ENCODE measurements around the gene LEFTY1.

LEFTY1 gene

DNA sequence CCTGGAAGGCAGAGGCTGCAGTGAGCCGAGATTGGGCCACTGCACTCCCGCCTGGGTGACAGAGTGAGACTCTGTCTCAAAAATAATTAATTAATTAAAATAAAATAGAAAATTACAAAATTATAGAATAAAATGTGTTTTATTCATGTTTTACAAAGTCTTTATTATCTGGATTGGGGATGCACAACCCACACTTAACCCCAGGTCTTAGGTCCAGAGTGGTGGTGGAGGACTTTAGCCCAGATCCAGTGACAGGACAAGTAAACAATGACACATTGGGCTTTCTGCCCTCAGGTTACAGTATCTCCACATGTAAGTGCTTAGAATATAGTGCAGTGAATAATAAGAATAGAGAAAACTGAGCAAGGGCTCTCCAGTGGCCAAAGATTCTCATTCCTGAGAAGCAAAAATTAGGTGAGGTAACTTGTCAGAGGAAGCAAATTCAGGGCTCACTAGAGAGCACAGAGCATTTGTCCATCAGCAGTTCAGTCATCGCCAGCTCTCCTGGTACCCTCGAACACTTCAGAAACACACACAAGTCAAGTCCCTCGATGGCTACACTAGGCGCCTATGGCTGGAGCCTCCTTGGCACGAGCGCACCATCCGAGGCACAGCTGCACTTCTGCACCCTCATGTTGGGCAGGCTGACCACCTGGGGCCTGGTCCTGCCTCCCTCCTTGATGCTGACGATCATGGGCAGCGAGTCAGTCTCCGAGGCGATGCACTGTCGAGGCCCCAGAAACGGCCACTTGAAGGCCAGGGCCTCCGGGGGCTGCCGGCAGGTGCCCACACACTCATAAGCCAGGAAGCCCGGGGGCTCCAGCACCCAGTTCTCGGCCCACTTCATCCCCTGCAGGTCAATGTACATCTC, 2.6 kb downstream of the LEFTY1 start:
- no peak for TF ChIP-seq GATA2 (IDR thresholded peaks at IDR 0.05; ENCODE audit: low read depth, low read length)
- TF ChIP-seq GATA3 (IDR thresholded peaks at IDR 0.05; ENCODE audit: low read depth, low read length): no peak

- TF ChIP-seq GATA2 (IDR thresholded peaks at IDR 0.05; ENCODE audit: low read depth, low read length) (no peak), GATA3 (IDR thresholded peaks at IDR 0.05; ENCODE audit: low read depth, low read length) (no peak)
Observed at GRCh38 chr1:225885336-225885735, 3.6 kb downstream of the LEFTY1 start.

DNA sequence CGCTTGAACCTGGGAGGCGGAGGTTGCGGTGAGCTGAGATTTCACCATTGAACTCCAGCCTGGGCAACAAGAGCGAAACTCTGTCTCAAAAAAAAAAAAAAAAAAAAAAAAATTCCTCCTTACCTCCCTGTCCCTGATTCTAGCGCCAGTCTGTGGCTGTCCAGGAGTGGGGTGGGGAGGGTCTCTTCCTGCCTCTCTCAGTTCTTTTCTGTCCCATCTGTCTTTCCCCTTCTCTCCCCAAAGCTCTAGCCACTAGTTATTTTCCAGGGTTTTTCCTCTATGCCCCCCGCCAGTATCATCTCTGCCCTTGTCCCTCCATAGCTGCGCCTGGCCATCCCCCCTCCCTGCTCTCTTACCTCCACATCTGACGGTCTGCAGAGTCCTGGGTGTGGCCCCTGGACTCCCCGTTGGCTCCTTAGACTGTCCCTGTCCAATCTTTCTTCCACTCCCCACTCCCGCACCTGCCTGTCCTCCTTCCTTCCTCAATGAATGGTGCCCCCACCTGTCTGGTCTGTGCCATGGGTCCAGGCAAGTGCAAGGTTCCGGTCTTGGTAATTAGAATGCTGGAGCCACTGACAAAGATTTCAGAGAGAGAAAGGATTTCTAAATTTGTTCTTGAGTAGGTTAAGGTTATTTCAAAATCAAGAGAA, 5.2 kb downstream of the LEFTY1 start:
- no peak for TF ChIP-seq GATA2 (IDR thresholded peaks at IDR 0.05; ENCODE audit: low read depth, low read length)
- no peak for TF ChIP-seq GATA3 (IDR thresholded peaks at IDR 0.05; ENCODE audit: low read depth, low read length)

- TF ChIP-seq GATA2 (IDR thresholded peaks at IDR 0.05; ENCODE audit: low read depth, low read length) (no peak), GATA3 (IDR thresholded peaks at IDR 0.05; ENCODE audit: low read depth, low read length) (no peak)
Observed at GRCh38 chr1:225882694-225883615, 6.0 kb downstream of the LEFTY1 start.

DNA sequence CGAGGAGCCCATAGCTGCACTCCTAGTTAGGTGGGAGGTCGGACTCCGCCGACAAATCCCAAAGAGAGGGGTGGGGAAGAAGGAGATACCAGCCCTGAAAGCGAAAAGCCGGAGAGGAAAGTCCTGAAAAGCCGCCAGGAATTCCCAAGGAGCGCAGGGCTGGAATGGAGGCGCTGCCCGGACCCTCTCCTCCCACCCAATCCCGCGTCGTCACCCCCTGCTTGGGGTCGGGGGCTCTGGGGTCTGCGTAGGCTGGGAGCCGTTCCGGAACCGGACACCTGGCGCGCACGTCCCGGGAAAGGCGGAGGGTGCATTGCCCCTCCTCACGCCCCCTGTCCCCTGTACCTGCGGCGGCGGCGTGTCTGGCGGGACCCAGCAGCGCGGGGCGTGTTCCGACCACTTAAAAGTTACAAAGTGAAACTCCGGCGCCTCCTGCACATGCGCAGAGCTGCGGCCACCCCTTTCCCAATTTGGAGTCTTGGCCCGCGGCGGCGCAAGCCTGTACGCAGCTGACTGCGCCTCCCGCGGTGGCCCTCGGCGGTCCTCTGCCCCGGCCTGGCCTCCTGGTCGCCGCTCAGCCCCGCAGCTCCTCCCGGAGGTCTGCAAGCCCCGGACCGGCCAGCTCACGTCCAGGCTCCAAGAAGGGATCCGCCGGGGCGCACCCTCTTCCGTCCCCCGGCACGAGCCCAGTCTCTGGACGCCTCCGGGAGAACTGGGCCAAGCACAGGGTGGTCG, 6.8 kb downstream of the LEFTY1 start, which contains the start of gene TMEM63A:
Gene TMEM63A, minus strand, starts transcription at position 422 of the 735 bp plus-strand sequence. CDS start 4,800 bp downstream, outside the sequence.
- TF ChIP-seq GATA3 (IDR thresholded peaks at IDR 0.05; ENCODE audit: low read depth, low read length) (no peak), GATA2 (IDR thresholded peaks at IDR 0.05; ENCODE audit: low read depth, low read length) (no peak)

- TF ChIP-seq GATA3 (IDR thresholded peaks at IDR 0.05; ENCODE audit: low read depth, low read length): no peak
- TF ChIP-seq GATA2 (IDR thresholded peaks at IDR 0.05; ENCODE audit: low read depth, low read length): no peak
Observed at GRCh38 chr1:225881081-225881958, 7.6 kb downstream of the LEFTY1 start.

DNA sequence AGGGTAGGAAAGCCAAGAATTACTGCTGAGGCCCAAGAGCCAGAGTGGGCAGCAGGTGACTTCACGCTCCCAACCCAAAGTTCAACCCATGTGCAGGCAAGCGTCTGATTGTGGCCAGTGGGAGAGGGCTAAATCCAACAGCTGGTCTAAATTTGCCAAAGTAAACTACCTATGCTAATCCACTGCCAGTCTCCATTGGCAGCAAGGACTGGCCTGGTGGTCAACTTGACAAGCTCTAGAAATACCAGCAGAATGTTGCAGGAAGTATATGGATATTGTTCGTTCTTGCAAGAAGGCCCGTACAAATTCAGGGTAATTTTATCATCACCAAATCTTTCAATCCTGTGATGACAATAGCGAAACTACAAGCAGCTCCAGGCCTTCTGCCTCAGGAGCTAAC, 8.3 kb downstream of the LEFTY1 start:
- TF ChIP-seq GATA3 (IDR thresholded peaks at IDR 0.05; ENCODE audit: low read depth, low read length) (no peak), GATA2 (IDR thresholded peaks at IDR 0.05; ENCODE audit: low read depth, low read length) (no peak)

DNA sequence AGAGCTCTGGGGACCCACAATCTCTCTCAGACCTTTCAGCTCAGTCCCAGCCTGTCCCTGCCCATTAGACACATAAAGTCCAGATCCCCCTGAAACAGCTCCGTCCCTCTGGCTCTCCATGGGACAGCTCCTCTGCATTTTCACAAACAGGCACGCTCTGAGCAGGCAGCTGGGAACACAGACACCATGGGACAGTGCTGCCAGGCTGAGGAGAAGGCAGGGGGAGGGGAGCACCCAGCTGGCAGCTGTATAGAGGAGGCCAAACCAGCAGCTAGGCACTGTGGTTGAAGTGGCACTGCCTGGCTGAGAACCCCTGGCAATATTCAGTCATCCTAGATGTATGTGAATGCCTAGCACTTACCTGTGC, 8.7 kb downstream of the LEFTY1 start:
- no peak for TF ChIP-seq GATA2 (IDR thresholded peaks at IDR 0.05; ENCODE audit: low read depth, low read length)
- TF ChIP-seq GATA3 (IDR thresholded peaks at IDR 0.05; ENCODE audit: low read depth, low read length): no peak

GRCh38 chr1:225879521-225880221, 9.3 kb downstream of the LEFTY1 start:
- TF ChIP-seq GATA2 (IDR thresholded peaks at IDR 0.05; ENCODE audit: low read depth, low read length): no peak
- no peak for TF ChIP-seq GATA3 (IDR thresholded peaks at IDR 0.05; ENCODE audit: low read depth, low read length)

DNA sequence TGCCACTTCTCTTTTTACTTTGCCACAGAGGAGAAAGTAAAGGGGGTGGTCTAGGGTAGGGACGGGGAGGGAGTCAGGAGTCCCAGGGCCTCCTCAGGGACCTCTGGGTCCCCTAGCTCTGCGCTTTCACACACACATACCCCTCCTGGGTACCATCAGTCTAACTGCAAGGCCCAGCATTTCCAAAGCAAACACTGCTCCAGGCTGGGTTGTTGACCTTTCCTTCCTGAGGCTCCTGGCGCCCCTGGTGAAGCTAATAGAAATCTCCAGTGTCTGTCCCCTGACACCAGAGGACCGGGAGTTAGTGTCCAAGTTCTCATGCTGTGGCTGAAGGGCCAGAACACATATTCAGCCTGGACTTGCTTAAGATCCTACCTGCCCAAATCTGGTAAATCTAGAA, 10.7 kb downstream of the LEFTY1 start:
- TF ChIP-seq GATA3 (IDR thresholded peaks at IDR 0.05; ENCODE audit: low read depth, low read length) (no peak), GATA2 (IDR thresholded peaks at IDR 0.05; ENCODE audit: low read depth, low read length) (no peak)

GRCh38 chr1:225877580-225877979, 11.4 kb downstream of the LEFTY1 start:
- no peak for TF ChIP-seq GATA3 (IDR thresholded peaks at IDR 0.05; ENCODE audit: low read depth, low read length)
- no peak for TF ChIP-seq GATA2 (IDR thresholded peaks at IDR 0.05; ENCODE audit: low read depth, low read length)

Measured in SH-SY5Y (cell line).